Progenitor cell of endocrine pancreas (in vitro differentiated cells): Measurements from ENCODE around the gene LGI2. TPM values are rescaled to one million over a fixed set of nuclear protein-coding genes. Genes with fewer than 3 reads are reported as not detected.

Experiments
- DNase-seq: peaks from one replicate; pipeline ENCODE4 v3.0.0; 2021; ENCODE audit warnings: low spot score; ENCODE audit not compliant: unreplicated experiment
- H3K27ac Mint-ChIP-seq: 2 replicates; pipeline ENCODE4 v1.8.0; 2021; ENCODE audit warnings: mild to moderate bottlenecking, moderate library complexity, mixed read lengths
- H3K27me3 Mint-ChIP-seq: 2 replicates; pipeline ENCODE4 v1.8.0; 2021; ENCODE audit warnings: mixed read lengths
- H3K36me3 Mint-ChIP-seq: 2 replicates; pipeline ENCODE4 v1.8.0; 2022; ENCODE audit warnings: mixed read lengths; ENCODE audit not compliant: insufficient read depth
- H3K4me1 Mint-ChIP-seq: 2 replicates; pipeline ENCODE4 v1.8.0; 2021; ENCODE audit warnings: low read depth, mixed read lengths
- H3K4me3 Mint-ChIP-seq: 2 replicates; pipeline ENCODE4 v1.8.0; 2021; ENCODE audit warnings: low read depth, mild to moderate bottlenecking, moderate library complexity, mixed read lengths
- H3K9me3 Mint-ChIP-seq: 2 replicates; pipeline ENCODE4 v1.8.0; 2021; ENCODE audit warnings: low read depth, mixed read lengths
- CTCF ChIP-seq: fragments of 200-600 bp; sonication (generic); IDR thresholded peaks from one replicate; pipeline ENCODE4 v1.5.0; 2021; ENCODE audit warnings: antibody characterized with exemption, mild to moderate bottlenecking; ENCODE audit not compliant: unreplicated experiment
- total RNA-seq: library from RNA; stranded (reverse); gene quantifications from 2 replicates; pipeline ENCODE4 v1.2.1, GENCODE V29; 2021

LGI2 gene
- total RNA-seq, 1 donor from 2014 or later = 17.4 TPM

- H3K4me3 Mint-ChIP-seq = no peak overlapping the region
- DNase-seq = no peak
- peaks cover 3% of the 10 kb centered on the region for H3K27me3 Mint-ChIP-seq
- no peak overlapping the region for H3K27ac Mint-ChIP-seq
- no peak for TF ChIP-seq CTCF
- H3K9me3 Mint-ChIP-seq = peaks cover 4% of the 10 kb centered on the region
- no peaks in the 10 kb centered on the region for H3K36me3 Mint-ChIP-seq
- no peaks in the 10 kb centered on the region for H3K4me1 Mint-ChIP-seq
These were observed 72.9 kb downstream of the LGI2 start for GRCh38 chr4:24957886-24958285.

- H3K4me1 Mint-ChIP-seq = no peaks in the 10 kb centered on the region
- peaks cover 5% of the 10 kb centered on the region for H3K27me3 Mint-ChIP-seq
- no peaks in the 10 kb centered on the region for H3K36me3 Mint-ChIP-seq
- no peak for DNase-seq
- TF ChIP-seq CTCF = no peak
- H3K4me3 Mint-ChIP-seq = no peak overlapping the region
- peaks cover 4% of the 10 kb centered on the region for H3K9me3 Mint-ChIP-seq
- H3K27ac Mint-ChIP-seq = no peak overlapping the region
These were observed 74.0 kb downstream of the LGI2 start for GRCh38 chr4:24956763-24957162.

- Mint-ChIP-seq H3K36me3 (no peaks in the 10 kb centered on the region), H3K27me3 (peaks cover 5% of the 10 kb centered on the region), H3K27ac (no peak overlapping the region), H3K4me1 (no peaks in the 10 kb centered on the region), H3K9me3 (peaks cover 4% of the 10 kb centered on the region), H3K4me3 (no peak overlapping the region)
- no peak for DNase-seq
- no peak for TF ChIP-seq CTCF
These were observed 74.7 kb downstream of the LGI2 start for GRCh38 chr4:24956091-24956490.

- no peak overlapping the region for H3K27ac Mint-ChIP-seq
- H3K4me3 Mint-ChIP-seq = no peak overlapping the region
- no peak for DNase-seq
- TF ChIP-seq CTCF = no peak
- H3K27me3 Mint-ChIP-seq = peaks cover 5% of the 10 kb centered on the region
- no peaks in the 10 kb centered on the region for H3K4me1 Mint-ChIP-seq
- no peaks in the 10 kb centered on the region for H3K36me3 Mint-ChIP-seq
- H3K9me3 Mint-ChIP-seq = peaks cover 4% of the 10 kb centered on the region
These were observed 78.1 kb downstream of the LGI2 start for GRCh38 chr4:24952667-24953066.

- no peak for TF ChIP-seq CTCF
- peaks cover 5% of the 10 kb centered on the region for H3K27me3 Mint-ChIP-seq
- no peak for DNase-seq
These were observed 80.8 kb downstream of the LGI2 start for GRCh38 chr4:24949970-24950369.

More at GRCh38 chr4:24949970-24950369, 80.8 kb downstream of the LGI2 start:
- Mint-ChIP-seq H3K36me3 (no peaks in the 10 kb centered on the region), H3K4me1 (no peaks in the 10 kb centered on the region), H3K9me3 (peaks cover 4% of the 10 kb centered on the region), H3K4me3 (no peak overlapping the region), H3K27ac (peak overlapping the region; percentile 19)

Other genes starting within 250 kb of the LGI2 start
- 5.0 and 6.2 TPM in 2 replicates for gene SOD3, start 235.4 kb downstream of the LGI2 start, total RNA-seq
- gene CCDC149, start 117.9 kb downstream of the LGI2 start, total RNA-seq = 13.2 and 14.1 TPM in 2 replicates
- gene SEPSECS, start 129.5 kb upstream of the LGI2 start, total RNA-seq = 8.8 and 10.2 TPM in 2 replicates
- 13.7 and 13.9 TPM in 2 replicates for gene PI4K2B, start 203.1 kb upstream of the LGI2 start, total RNA-seq